Astrocyte of the spinal cord (primary cell): ENCODE data around the gene NDEL1.

Experiments
- DNase-seq: peaks from one replicate; pipeline ENCODE4 v3.0.0; 2011; ENCODE audit warnings: low read depth, low spot score
- H3K4me3 ChIP-seq: 2 replicates; pipeline ENCODE4 v1.5.1; 2011; ENCODE audit warnings: low read depth, mild to moderate bottlenecking, low read length, moderate library complexity
- in situ Hi-C: cut with HindIII; loops from 2 replicates; pipeline ENCODE4 v1.10.0; 2017; ENCODE audit warnings: low sequenced_read_pairs
- TF ChIP-seq, protein P1 (sequence below): IDR thresholded peaks from 2 replicates; pipeline ENCODE4 v1.5.1; 2012; ENCODE audit warnings: low read depth, mild to moderate bottlenecking, low read length, inconsistent platforms

Gene NDEL1

DNA sequence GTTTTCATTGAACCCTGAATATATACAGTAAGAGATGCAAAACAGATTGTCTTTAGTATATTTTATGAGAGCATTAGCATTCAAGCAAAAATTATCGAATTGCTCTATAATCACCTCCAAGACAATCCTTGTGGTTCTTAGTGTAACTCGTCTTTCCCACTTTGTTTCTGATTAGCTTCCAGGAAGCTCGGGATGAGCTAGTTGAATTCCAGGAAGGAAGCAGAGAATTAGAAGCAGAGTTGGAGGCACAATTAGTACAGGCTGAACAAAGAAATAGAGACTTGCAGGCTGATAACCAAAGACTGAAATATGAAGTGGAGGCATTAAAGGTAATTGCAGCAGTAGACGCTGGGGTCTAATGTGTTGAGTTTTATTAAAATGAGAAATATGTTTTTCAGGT, 9.9 kb downstream of the NDEL1 start:
- in situ Hi-C loops: no loop called here
- no peak for DNase-seq
- TF ChIP-seq, protein P1, sequence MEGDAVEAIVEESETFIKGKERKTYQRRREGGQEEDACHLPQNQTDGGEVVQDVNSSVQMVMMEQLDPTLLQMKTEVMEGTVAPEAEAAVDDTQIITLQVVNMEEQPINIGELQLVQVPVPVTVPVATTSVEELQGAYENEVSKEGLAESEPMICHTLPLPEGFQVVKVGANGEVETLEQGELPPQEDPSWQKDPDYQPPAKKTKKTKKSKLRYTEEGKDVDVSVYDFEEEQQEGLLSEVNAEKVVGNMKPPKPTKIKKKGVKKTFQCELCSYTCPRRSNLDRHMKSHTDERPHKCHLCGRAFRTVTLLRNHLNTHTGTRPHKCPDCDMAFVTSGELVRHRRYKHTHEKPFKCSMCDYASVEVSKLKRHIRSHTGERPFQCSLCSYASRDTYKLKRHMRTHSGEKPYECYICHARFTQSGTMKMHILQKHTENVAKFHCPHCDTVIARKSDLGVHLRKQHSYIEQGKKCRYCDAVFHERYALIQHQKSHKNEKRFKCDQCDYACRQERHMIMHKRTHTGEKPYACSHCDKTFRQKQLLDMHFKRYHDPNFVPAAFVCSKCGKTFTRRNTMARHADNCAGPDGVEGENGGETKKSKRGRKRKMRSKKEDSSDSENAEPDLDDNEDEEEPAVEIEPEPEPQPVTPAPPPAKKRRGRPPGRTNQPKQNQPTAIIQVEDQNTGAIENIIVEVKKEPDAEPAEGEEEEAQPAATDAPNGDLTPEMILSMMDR: no peak
- H3K4me3 ChIP-seq: no peak overlapping the region

- H3K4me3 ChIP-seq: no peak overlapping the region
- in situ Hi-C loops: no loop called here
- TF ChIP-seq, protein P1: no peak
- no peak for DNase-seq
Measured at GRCh38 chr17:8447799-8448198, 12.1 kb downstream of the NDEL1 start.

GRCh38 chr17:8448310-8448709, 12.6 kb downstream of the NDEL1 start:
- TF ChIP-seq, protein P1: no peak
- in situ Hi-C loops: no loop called here
- H3K4me3 ChIP-seq: no peak overlapping the region
- DNase-seq: no peak

DNA sequence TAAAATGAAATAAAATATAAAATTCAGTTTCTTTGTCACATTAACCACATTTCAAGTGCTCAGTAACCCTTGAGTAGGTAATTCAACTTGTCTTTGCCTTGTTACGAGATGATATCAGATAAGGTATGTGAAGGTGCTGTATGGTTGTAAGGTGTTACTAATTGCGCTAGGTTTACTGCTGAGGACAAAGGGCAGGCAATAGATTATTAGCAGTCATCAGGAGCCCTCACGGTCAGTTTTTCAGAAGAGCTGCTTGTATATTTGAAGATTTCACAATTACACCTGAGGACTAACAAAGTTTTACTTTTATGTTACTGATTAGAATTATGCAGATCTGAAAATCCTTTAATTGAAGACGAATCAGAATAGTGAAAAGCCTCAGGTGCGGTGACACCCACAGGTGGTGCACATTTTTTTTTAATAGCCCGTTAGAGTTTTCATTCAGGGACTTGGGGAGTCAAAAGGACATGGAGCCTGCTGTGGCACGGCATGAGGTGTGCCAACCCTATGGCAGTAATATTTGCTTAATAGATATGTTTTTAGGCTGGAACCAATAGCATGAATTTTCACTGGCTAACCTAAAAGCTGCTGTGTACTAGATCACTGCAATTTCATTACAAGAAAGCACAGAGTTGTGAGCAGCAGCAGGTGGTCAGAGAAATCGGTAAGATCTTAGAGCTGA, 16.4 kb downstream of the NDEL1 start:
- TF ChIP-seq, protein P1: no peak

GRCh38 chr17:8453326-8453725, 17.6 kb downstream of the NDEL1 start:
- TF ChIP-seq, protein P1: no peak
- no peak overlapping the region for H3K4me3 ChIP-seq
- DNase-seq: no peak
- in situ Hi-C loops: no loop called here

More for the DNA sequence above, 16.4 kb downstream of the NDEL1 start:
- in situ Hi-C loops: no loop called here
- no peak overlapping the region for H3K4me3 ChIP-seq
- no peak for DNase-seq

GRCh38 chr17:8455665-8456209, 20.1 kb downstream of the NDEL1 start:
- TF ChIP-seq, protein P1: no peak
- no peak overlapping the region for H3K4me3 ChIP-seq
- DNase-seq: no peak
- in situ Hi-C loops: no loop called here
